PC-3 (cell line): Measurements from ENCODE around the gene SNX5.

Source experiments
- EZH2phosphoT487 ChIP-seq: fragments of 300-600 bp; sonication (generic); IDR thresholded peaks from 2 replicates; pipeline ENCODE4 v1.6.1; 2018; ENCODE audit warnings: mild to moderate bottlenecking, antibody characterized with exemption, low read length, borderline replicate concordance
- TF ChIP-seq, protein P1 (sequence below): fragments of 300-600 bp; sonication (generic); conservative IDR thresholded peaks from 2 replicates; pipeline ENCODE4 v1.5.1; 2017; ENCODE audit warnings: antibody characterized with exemption, low read depth, mild to moderate bottlenecking, low read length

DNA sequence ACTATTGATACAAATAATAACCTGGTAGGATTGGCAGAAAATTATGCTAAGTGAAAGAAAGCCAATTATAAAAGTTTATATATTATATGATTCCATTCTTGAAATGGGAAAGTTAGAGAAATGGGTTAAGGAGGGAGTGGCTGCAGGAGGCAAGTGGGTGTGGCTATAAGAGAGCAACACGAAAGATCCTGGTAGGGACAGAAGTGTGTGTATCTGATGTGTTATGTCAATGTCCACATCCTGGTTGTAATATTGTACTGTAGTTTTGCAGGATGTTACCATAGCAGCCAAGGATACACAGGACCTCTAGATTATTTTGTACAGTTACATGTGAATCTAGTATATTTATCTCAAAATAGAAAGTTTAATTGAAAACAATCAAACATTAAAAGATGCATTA is 46.8 kb downstream of the SNX5 start:
- TF ChIP-seq, protein P1, sequence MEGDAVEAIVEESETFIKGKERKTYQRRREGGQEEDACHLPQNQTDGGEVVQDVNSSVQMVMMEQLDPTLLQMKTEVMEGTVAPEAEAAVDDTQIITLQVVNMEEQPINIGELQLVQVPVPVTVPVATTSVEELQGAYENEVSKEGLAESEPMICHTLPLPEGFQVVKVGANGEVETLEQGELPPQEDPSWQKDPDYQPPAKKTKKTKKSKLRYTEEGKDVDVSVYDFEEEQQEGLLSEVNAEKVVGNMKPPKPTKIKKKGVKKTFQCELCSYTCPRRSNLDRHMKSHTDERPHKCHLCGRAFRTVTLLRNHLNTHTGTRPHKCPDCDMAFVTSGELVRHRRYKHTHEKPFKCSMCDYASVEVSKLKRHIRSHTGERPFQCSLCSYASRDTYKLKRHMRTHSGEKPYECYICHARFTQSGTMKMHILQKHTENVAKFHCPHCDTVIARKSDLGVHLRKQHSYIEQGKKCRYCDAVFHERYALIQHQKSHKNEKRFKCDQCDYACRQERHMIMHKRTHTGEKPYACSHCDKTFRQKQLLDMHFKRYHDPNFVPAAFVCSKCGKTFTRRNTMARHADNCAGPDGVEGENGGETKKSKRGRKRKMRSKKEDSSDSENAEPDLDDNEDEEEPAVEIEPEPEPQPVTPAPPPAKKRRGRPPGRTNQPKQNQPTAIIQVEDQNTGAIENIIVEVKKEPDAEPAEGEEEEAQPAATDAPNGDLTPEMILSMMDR: no peak
- no peak for TF ChIP-seq EZH2phosphoT487
